ENCODE measurements around the gene IP6K2.
"Not testable (repeated sequence)": the region's sequence is repeated elsewhere in the genome, so short reads cannot be mapped to it uniquely, and the experiment has no call there.

Gene IP6K2

GRCh38 chr3:48716982-48717746 is at the start of gene IP6K2:
Gene IP6K2 (minus strand): TSS chr3:48717221. CDS start chr3:48695291, 21,930 bp downstream.
- peak; percentile 100 for DNase-seq (ENCODE audit: low spot score)

GRCh38 chr3:48765376-48765775 is 48.4 kb upstream of the IP6K2 start:
- peak; percentile 46 for DNase-seq (ENCODE audit: low spot score)

GRCh38 chr3:48762816-48763215 is 45.8 kb upstream of the IP6K2 start:
- DNase-seq (ENCODE audit: low spot score) = no peak

GRCh38 chr3:48759991-48760540 is 43.0 kb upstream of the IP6K2 start:
- DNase-seq (ENCODE audit: low spot score) = not testable (repeated sequence)

- not testable (repeated sequence) for DNase-seq (ENCODE audit: low spot score)
Measured at GRCh38 chr3:48759531-48759930, 42.5 kb upstream of the IP6K2 start.

GRCh38 chr3:48759071-48759470 is 42.0 kb upstream of the IP6K2 start:
- DNase-seq (ENCODE audit: low spot score) = no peak

GRCh38 chr3:48756640-48757039 is 39.6 kb upstream of the IP6K2 start:
- DNase-seq (ENCODE audit: low spot score) = peak; percentile 88

- no peak for DNase-seq (ENCODE audit: low spot score)
Measured at GRCh38 chr3:48750856-48751255, 33.8 kb upstream of the IP6K2 start.

GRCh38 chr3:48748754-48749153 is 31.7 kb upstream of the IP6K2 start:
- no peak for DNase-seq (ENCODE audit: low spot score)

- DNase-seq (ENCODE audit: low spot score) = peak; percentile 87
Measured at GRCh38 chr3:48747706-48748105, 30.7 kb upstream of the IP6K2 start.

- DNase-seq (ENCODE audit: low spot score) = peak; percentile 98
Measured at GRCh38 chr3:48747015-48747615, 30.1 kb upstream of the IP6K2 start.

- no peak for DNase-seq (ENCODE audit: low spot score)
Measured at GRCh38 chr3:48743773-48744172, 26.8 kb upstream of the IP6K2 start.

- not testable (repeated sequence) for DNase-seq (ENCODE audit: low spot score)
Measured at GRCh38 chr3:48741226-48741625, 24.2 kb upstream of the IP6K2 start.

GRCh38 chr3:48739955-48740823 is 23.2 kb upstream of the IP6K2 start:
- DNase-seq (ENCODE audit: low spot score) = peak; percentile 94

- no peak for DNase-seq (ENCODE audit: low spot score)
Measured at GRCh38 chr3:48739617-48739954, 22.6 kb upstream of the IP6K2 start.

- no peak for DNase-seq (ENCODE audit: low spot score)
Measured at GRCh38 chr3:48738926-48739616, 22.1 kb upstream of the IP6K2 start.

GRCh38 chr3:48738144-48738536 is 21.1 kb upstream of the IP6K2 start:
- DNase-seq (ENCODE audit: low spot score) = no peak

- not testable (repeated sequence) for DNase-seq (ENCODE audit: low spot score)
Measured at GRCh38 chr3:48735075-48735767, 18.2 kb upstream of the IP6K2 start.

- DNase-seq (ENCODE audit: low spot score) = not testable (repeated sequence)
Measured at GRCh38 chr3:48734541-48734940, 17.5 kb upstream of the IP6K2 start.

- DNase-seq (ENCODE audit: low spot score) = not testable (repeated sequence)
Measured at GRCh38 chr3:48733752-48734518, 16.9 kb upstream of the IP6K2 start.
